IMR-90 (cell line): Measurements from ENCODE around the gene TMEM63A. TPM values are rescaled to one million over a fixed set of nuclear protein-coding genes. Genes with fewer than 3 reads are reported as not detected.
A peak's percentile ranks its signal among the peaks of the same experiment; 100 is the strongest.

Source experiments
- ATAC-seq: fragments of 200-7000 bp; cut with Tn5 transposase; 2 replicates; pipeline ENCODE4 v1.9.1; 2020; ENCODE audit warnings: low read depth, mild to moderate bottlenecking, moderate library complexity
- BruUV-seq: library from RNA; stranded (reverse); fragments of 400-500 nt; replicated peaks from 2 replicates; lab custom pipeline; 2021; lab: Mats Ljungman, UMichigan
- CTCF ChIA-PET: fragments of 300-600 bp; formaldehyde crosslinking; extraction: SDS; loops from one replicate; lab custom pipeline; 2021; ENCODE audit warnings: antibody characterized with exemption; lab: Yijun Ruan, JAX
- POLR2A ChIA-PET: fragments of 300-600 bp; sonication (Branson Sonifier 250); formaldehyde crosslinking; loops from one replicate; lab custom pipeline; 2022; ENCODE audit warnings: antibody characterized with exemption; ENCODE audit not compliant: unreplicated experiment; lab: Charles Lee
- DNase-seq: peaks from one replicate; pipeline ENCODE4 v3.0.0; 2013
- H2AFZ ChIP-seq: replicated peaks from 2 replicates; pipeline ENCODE3; 2013; ENCODE audit warnings: low read length, mild to moderate bottlenecking; ENCODE audit not compliant: poor library complexity
- H2AK5ac ChIP-seq: 2 replicates; pipeline ENCODE4 v1.6.1; 2013; ENCODE audit warnings: low read depth, low read length, inconsistent platforms
- H2AK9ac ChIP-seq: replicated peaks from 2 replicates; pipeline ENCODE3; 2013; ENCODE audit warnings: mild to moderate bottlenecking, low read depth, low read length, moderate library complexity; ENCODE audit not compliant: poor library complexity
- H2BK120ac ChIP-seq: 2 replicates; pipeline ENCODE4 v1.6.1; 2013; ENCODE audit warnings: low read depth, low read length, inconsistent platforms
- H2BK15ac ChIP-seq: 3 replicates; pipeline ENCODE4 v1.6.1; 2013; ENCODE audit warnings: low read depth, low read length, inconsistent platforms
- H2BK20ac ChIP-seq: 2 replicates; pipeline ENCODE4 v1.6.1; 2013; ENCODE audit warnings: low read depth, mild to moderate bottlenecking, inconsistent platforms, low read length, moderate library complexity
- H2BK5ac ChIP-seq: 2 replicates; pipeline ENCODE4 v1.6.1; 2013; ENCODE audit warnings: mild to moderate bottlenecking, low read depth, low read length, inconsistent platforms; ENCODE audit not compliant: poor library complexity, severe bottlenecking
- H3K14ac ChIP-seq: replicated peaks from 2 replicates; pipeline ENCODE4 v1.6.1; 2013; ENCODE audit warnings: low read depth, low read length, inconsistent platforms
- H3K18ac ChIP-seq: 2 replicates; pipeline ENCODE4 v1.6.1; 2013; ENCODE audit warnings: low read depth, low read length, control low read depth
- H3K23ac ChIP-seq: 2 replicates; pipeline ENCODE4 v1.6.1; 2013; ENCODE audit warnings: low read depth, low read length, inconsistent platforms
- H3K27ac ChIP-seq: 2 replicates; pipeline ENCODE4 v1.5.1; 2013; ENCODE audit warnings: mild to moderate bottlenecking, control low read depth, low read length; ENCODE audit not compliant: insufficient read depth
- H3K27me3 ChIP-seq: 2 replicates; pipeline ENCODE4 v1.6.1; 2013; ENCODE audit warnings: low read length; ENCODE audit not compliant: control insufficient read depth, insufficient read depth
- H3K36me3 ChIP-seq: 2 replicates; pipeline ENCODE4 v1.6.1; 2013; ENCODE audit warnings: low read length, mixed read lengths; ENCODE audit not compliant: control insufficient read depth, insufficient read depth
- H3K4ac ChIP-seq: 2 replicates; pipeline ENCODE4 v1.6.1; 2013; ENCODE audit warnings: low read depth, low read length, inconsistent platforms
- H3K4me1 ChIP-seq: 2 replicates; pipeline ENCODE4 v1.6.1; 2013; ENCODE audit warnings: low read length, mixed read lengths; ENCODE audit not compliant: control insufficient read depth, insufficient read depth
- H3K4me2 ChIP-seq: 2 replicates; pipeline ENCODE4 v1.6.1; 2013; ENCODE audit warnings: low read depth, mild to moderate bottlenecking, control low read depth, low read length, moderate library complexity
- H3K4me3 ChIP-seq: 2 replicates; pipeline ENCODE4 v1.5.1; 2013; ENCODE audit warnings: low read depth, mild to moderate bottlenecking, control low read depth, low read length, moderate library complexity; ENCODE audit not compliant: insufficient read depth
- H3K56ac ChIP-seq: 2 replicates; pipeline ENCODE4 v1.6.1; 2013; ENCODE audit warnings: low read length, inconsistent platforms; ENCODE audit not compliant: insufficient read depth; ENCODE audit errors: extremely low read depth
- H3K79me1 ChIP-seq, 2 experiments: 2 replicates each; pipeline ENCODE4 v1.6.1; 2013; ENCODE audit warnings: low read length in 2 of 2, inconsistent platforms in 1 of 2, low read depth in 1 of 2
- H3K9ac ChIP-seq: 2 replicates; pipeline ENCODE4 v1.6.1; 2013; ENCODE audit warnings: low read depth, low read length, control low read depth
- H3K9me1 ChIP-seq: 2 replicates; pipeline ENCODE4 v1.6.1; 2013; ENCODE audit warnings: low read length, inconsistent platforms; ENCODE audit not compliant: insufficient read depth
- H3K9me3 ChIP-seq: 2 replicates; pipeline ENCODE4 v1.6.1; 2013; ENCODE audit warnings: low read length; ENCODE audit not compliant: control insufficient read depth, insufficient read depth
- H4K20me1 ChIP-seq: 2 replicates; pipeline ENCODE4 v1.6.1; 2013; ENCODE audit warnings: low read length, inconsistent platforms; ENCODE audit not compliant: insufficient read depth
- H4K5ac ChIP-seq: 2 replicates; pipeline ENCODE4 v1.6.1; 2013; ENCODE audit warnings: mild to moderate bottlenecking, low read depth, low read length, control low read depth
- H4K8ac ChIP-seq, 2 experiments: 2 replicates each; pipeline ENCODE4 v1.6.1; 2013; ENCODE audit warnings: low read depth in 2 of 2, low read length in 2 of 2, control low read depth in 1 of 2, inconsistent platforms in 1 of 2
- H4K91ac ChIP-seq: 2 replicates; pipeline ENCODE4 v1.6.1; 2013; ENCODE audit warnings: low read depth, low read length, inconsistent platforms; ENCODE audit not compliant: insufficient read depth
- BHLHE40 ChIP-seq: fragments of 150-350 bp; IDR thresholded peaks from 2 replicates; pipeline ENCODE4 v1.6.1; 2016; ENCODE audit warnings: mild to moderate bottlenecking, low read depth, low read length
- CEBPB ChIP-seq: IDR thresholded peaks from 2 replicates; pipeline ENCODE4 v1.6.1; 2012; ENCODE audit warnings: low read depth, low read length, improper control_type of control experiment
- CHD1 ChIP-seq: IDR thresholded peaks from 2 replicates; pipeline ENCODE4 v1.6.1; 2012; ENCODE audit warnings: low read depth, low read length, improper control_type of control experiment
- CTCF ChIP-seq: conservative IDR thresholded peaks from 2 replicates; pipeline ENCODE4 v1.5.1; 2012; ENCODE audit warnings: mild to moderate bottlenecking, low read depth, low read length, improper control_type of control experiment
- FOS ChIP-seq: fragments of 150-350 bp; IDR thresholded peaks from 2 replicates; pipeline ENCODE4 v1.6.1; 2016; ENCODE audit warnings: low read depth, low read length
- MAFK ChIP-seq: IDR thresholded peaks from 2 replicates; pipeline ENCODE4 v1.6.1; 2012; ENCODE audit warnings: low read depth, low read length, improper control_type of control experiment
- MAZ ChIP-seq: IDR thresholded peaks from 2 replicates; pipeline ENCODE4 v1.6.1; 2012; ENCODE audit warnings: low read depth, mild to moderate bottlenecking, low read length, improper control_type of control experiment, moderate library complexity, borderline replicate concordance
- MXI1 ChIP-seq: IDR thresholded peaks from 2 replicates; pipeline ENCODE4 v1.6.1; 2012; ENCODE audit warnings: low read depth, mild to moderate bottlenecking, low read length, moderate library complexity, borderline replicate concordance
- NFE2L2 ChIP-seq: fragments of 150-350 bp; IDR thresholded peaks from 2 replicates; pipeline ENCODE4 v1.6.1; 2016; ENCODE audit warnings: low read depth, mild to moderate bottlenecking, low read length
- POLR2A ChIP-seq: IDR thresholded peaks from 2 replicates; pipeline ENCODE4 v1.6.1; 2012; ENCODE audit warnings: mild to moderate bottlenecking, low read depth, low read length
- RAD21 ChIP-seq: IDR thresholded peaks from 2 replicates; pipeline ENCODE4 v1.6.1; 2012; ENCODE audit warnings: low read length, improper control_type of control experiment
- RCOR1 ChIP-seq: IDR thresholded peaks from 2 replicates; pipeline ENCODE4 v1.6.1; 2012; ENCODE audit warnings: mild to moderate bottlenecking, low read length, improper control_type of control experiment; ENCODE audit not compliant: insufficient replicate concordance
- RFX5 ChIP-seq: IDR thresholded peaks from 2 replicates; pipeline ENCODE4 v1.8.0; 2012; ENCODE audit warnings: low read depth, mild to moderate bottlenecking, low read length, moderate library complexity
- SMC3 ChIP-seq: fragments of 150-350 bp; IDR thresholded peaks from 2 replicates; pipeline ENCODE4 v1.6.1; 2016; ENCODE audit warnings: low read depth, mild to moderate bottlenecking, antibody characterized with exemption, low read length, moderate library complexity
- whole genome bisulfite sequencing, 2 experiments: methylation state at CpG; one replicate each; pipeline versions ENCODE4 v1.1.5 to v1.1.7; 2013; ENCODE audit warnings: missing lambda C conversion rate in 2 of 2; ENCODE audit not compliant: insufficient read length in 1 of 2; ENCODE audit errors: extremely low coverage in 2 of 2; 5-methylcytosine and 5-hydroxymethylcytosine counted together
- dilution Hi-C: fragments of 300-500 bp; cut with HindIII; formaldehyde crosslinking; loops from one replicate; pipeline ENCODE4 v1.14.3; 2018; ENCODE audit warnings: low sequenced_read_pairs; ENCODE audit not compliant: unreplicated experiment
- in situ Hi-C: fragments of 300-500 bp; cut with MboI; formaldehyde crosslinking; loops from 3 replicates; pipeline ENCODE4 v1.14.3; 2019; ENCODE audit warnings: low sequenced_read_pairs, inconsistent platforms, mixed read lengths
- intact Hi-C: fragments of 100-400 bp; cut with micrococcal nuclease; formaldehyde crosslinking; loops from 2 replicates; pipeline ENCODE4 v1.10.0; 2022
- polyA plus RNA-seq, 3 experiments: library from polyadenylated mRNA; depleted of rRNA; stranded (reverse); fragments of >200 nt; gene quantifications; 2 replicates each; pipeline ENCODE4 v1.2.3, GENCODE V29; 2012; ENCODE audit warnings: low replicate concordance in 1 of 3
- total RNA-seq: library from RNA; depleted of rRNA; stranded (reverse); fragments of >200 nt; gene quantifications from 2 replicates; pipeline ENCODE4 v1.2.3, GENCODE V29; 2012
- TF ChIP-seq, protein P1 (sequence below): fragments of 150-350 bp; IDR thresholded peaks from 2 replicates; pipeline ENCODE4 v1.6.1; 2016; ENCODE audit warnings: low read depth, mild to moderate bottlenecking, low read length, moderate library complexity, borderline replicate concordance
- TF ChIP-seq, protein P2 (sequence below): fragments of 150-350 bp; IDR thresholded peaks from 2 replicates; pipeline ENCODE4 v1.6.1; 2017; ENCODE audit warnings: mild to moderate bottlenecking, antibody characterized with exemption, low read length, low read depth

Gene TMEM63A
- total and polyA plus RNA-seq, 2 of the 4 experiments (the other 2 are of a cell fraction) = 4.7 to 23.3 TPM

DNA sequence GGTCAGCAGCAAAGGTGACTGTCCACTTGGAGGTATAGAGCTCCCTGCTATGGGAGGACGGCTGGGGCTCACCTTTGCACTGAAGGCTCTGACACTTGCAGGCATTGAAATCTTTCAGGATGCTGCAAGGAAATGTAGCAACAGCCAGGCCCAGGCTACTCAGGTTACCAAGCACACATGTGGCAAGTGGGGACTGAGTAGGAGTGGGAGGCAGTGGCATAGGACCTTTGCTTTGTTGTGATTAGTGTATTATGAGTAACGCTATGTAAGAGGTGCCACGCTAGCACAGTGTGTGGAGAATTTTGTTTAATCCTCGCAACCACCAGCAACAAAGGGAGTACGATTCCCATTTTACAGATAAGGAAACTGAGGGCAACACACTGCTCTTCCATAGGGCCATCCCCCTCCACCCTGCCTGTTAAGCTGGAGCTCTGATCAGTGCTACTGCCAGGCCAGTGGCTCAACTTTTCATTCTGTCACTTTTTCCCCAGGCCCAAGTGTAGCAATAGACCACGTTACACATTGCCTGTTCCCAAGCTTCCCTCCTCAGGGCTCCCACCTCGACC lies 21.2 kb downstream of the TMEM63A start:
- ChIA-PET POLR2A (no interaction called here), CTCF (no interaction called here)
- Histone ChIP-seq H2BK15ac (no peak overlapping the region), H2AFZ (no peak overlapping the region), H2BK120ac (no peak overlapping the region), H2AK5ac (no peak overlapping the region), H2AK9ac (no peak overlapping the region), H3K27ac (no peak overlapping the region), H3K36me3 (peaks cover 50% of the 10 kb centered on the region), H3K23ac (no peak overlapping the region), H2BK20ac (no peak overlapping the region), H3K56ac (no peak overlapping the region), H3K4me3 (no peak overlapping the region), H3K79me1 (peaks cover 0 to 21% of the 10 kb centered on the region in 2 experiments; a peak in 2 of 4 replicates), H4K20me1 (peaks cover 13% of the 10 kb centered on the region), H3K27me3 (no peaks in the 10 kb centered on the region), H4K5ac (no peak overlapping the region), H3K4me2 (no peak overlapping the region), H3K9me1 (peaks cover 7% of the 10 kb centered on the region; the same call in 1 of the 2 replicates), H4K91ac (no peak overlapping the region), H4K8ac (no peak overlapping the region), H3K9me3 (no peaks in the 10 kb centered on the region), H3K4me1 (peaks cover 8% of the 10 kb centered on the region), H2BK5ac (no peak overlapping the region), H3K14ac (no peak overlapping the region), H3K9ac (no peak overlapping the region), H3K18ac (no peak overlapping the region), H3K4ac (no peak overlapping the region)
- dilution Hi-C loops = no loop called here
- 89% methylated on average over 3 of the region's 7 CpGs; no CpG with 5 or more reads in 1 of the 2 experiments for WGBS, 2 experiments
- TSS peak; percentile 11 for BruUV-seq
- intact Hi-C loops = no loop called here
- TF ChIP-seq MAFK (no peak), NFE2L2 (no peak), CTCF (no peak), POLR2A (no peak), MAZ (no peak), RFX5 (no peak), MXI1 (no peak), SMC3 (no peak), RAD21 (no peak), CHD1 (no peak), RCOR1 (no peak), CEBPB (no peak), FOS (no peak), BHLHE40 (no peak)
- TF ChIP-seq, protein P1, sequence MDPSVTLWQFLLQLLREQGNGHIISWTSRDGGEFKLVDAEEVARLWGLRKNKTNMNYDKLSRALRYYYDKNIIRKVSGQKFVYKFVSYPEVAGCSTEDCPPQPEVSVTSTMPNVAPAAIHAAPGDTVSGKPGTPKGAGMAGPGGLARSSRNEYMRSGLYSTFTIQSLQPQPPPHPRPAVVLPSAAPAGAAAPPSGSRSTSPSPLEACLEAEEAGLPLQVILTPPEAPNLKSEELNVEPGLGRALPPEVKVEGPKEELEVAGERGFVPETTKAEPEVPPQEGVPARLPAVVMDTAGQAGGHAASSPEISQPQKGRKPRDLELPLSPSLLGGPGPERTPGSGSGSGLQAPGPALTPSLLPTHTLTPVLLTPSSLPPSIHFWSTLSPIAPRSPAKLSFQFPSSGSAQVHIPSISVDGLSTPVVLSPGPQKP = no peak
- TF ChIP-seq, protein P2, sequence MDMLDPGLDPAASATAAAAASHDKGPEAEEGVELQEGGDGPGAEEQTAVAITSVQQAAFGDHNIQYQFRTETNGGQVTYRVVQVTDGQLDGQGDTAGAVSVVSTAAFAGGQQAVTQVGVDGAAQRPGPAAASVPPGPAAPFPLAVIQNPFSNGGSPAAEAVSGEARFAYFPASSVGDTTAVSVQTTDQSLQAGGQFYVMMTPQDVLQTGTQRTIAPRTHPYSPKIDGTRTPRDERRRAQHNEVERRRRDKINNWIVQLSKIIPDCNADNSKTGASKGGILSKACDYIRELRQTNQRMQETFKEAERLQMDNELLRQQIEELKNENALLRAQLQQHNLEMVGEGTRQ = no peak
- in situ Hi-C loops = no loop called here
- DNase-seq (peak; percentile 19), ATAC-seq (no peak)
